ENCODE measurements around the gene TMEM39A.

GRCh38 chr3:119506631-119507030 is 43.2 kb upstream of the TMEM39A start:
- no peak for TF ChIP-seq SETDB1 (IDR thresholded peaks at IDR 0.05; ENCODE audit: insufficient read length, low read length)
- TF ChIP-seq REST (tag by site-specific recombination; IDR thresholded peaks at IDR 0.05), result no peak
- TF ChIP-seq CTCF (tag by site-specific recombination; IDR thresholded peaks at IDR 0.05), result no peak
